BLaER1 treated with 17β-estradiol and CSF1 and Interleukin-3, amounts not matched to agents 10 nM and 100 nM (cell line): ENCODE results near the gene RAB3D.
A peak's percentile ranks its signal among the peaks of the same experiment; 100 is the strongest.
"Not testable (repeated sequence)": the region's sequence is repeated elsewhere in the genome, so short reads cannot be mapped to it uniquely, and the experiment has no call there.

ENCODE experiments used
- H3K27ac ChIP-seq, 11 experiments: shearing (Covaris generic); formaldehyde crosslinking; 2 replicates each; pipeline ENCODE4 v1.8.1; 2022
- H3K27me3 ChIP-seq, 11 experiments: shearing (Covaris generic); formaldehyde crosslinking; 2 replicates each; pipeline ENCODE4 v1.8.1; 2022
- H3K36me3 ChIP-seq, 11 experiments: shearing (Covaris generic); formaldehyde crosslinking; 2 replicates each; pipeline ENCODE4 v1.8.1; 2022
- H3K4me1 ChIP-seq, 10 experiments: shearing (Covaris generic); formaldehyde crosslinking; 2 replicates each; pipeline ENCODE4 v1.8.1; 2022
- H3K4me2 ChIP-seq, 11 experiments: shearing (Covaris generic); formaldehyde crosslinking; 2 replicates each; pipeline ENCODE4 v1.8.1; 2022
- H3K4me3 ChIP-seq, 10 experiments: shearing (Covaris generic); formaldehyde crosslinking; 2 replicates each; pipeline ENCODE4 v1.8.1; 2022
- H3K9ac ChIP-seq, 11 experiments: shearing (Covaris generic); formaldehyde crosslinking; 2 replicates each; pipeline ENCODE4 v1.8.1; 2022
- H3K9me3 ChIP-seq, 11 experiments: shearing (Covaris generic); formaldehyde crosslinking; replicated peaks in 1 of 11; 2 replicates each; pipeline ENCODE4 v1.8.1; 2022
- H4K20me1 ChIP-seq, 11 experiments: shearing (Covaris generic); formaldehyde crosslinking; 2 replicates each; pipeline ENCODE4 v1.8.1; 2022
- Cebpa-rat ChIP-seq, 11 experiments: shearing (Covaris generic); IDR thresholded peaks; 2 replicates each; pipeline ENCODE4 v1.8.1; 2022

RAB3D gene

GRCh38 chr19:11379857-11380350 lies 40.4 kb upstream of the RAB3D start:
- Histone ChIP-seq H3K4me2 (peak overlapping the region; percentile 66 to 93 (median 86); a peak in 19 of 22 replicates), H3K4me3 (peak overlapping the region in 1 of 10 experiments; percentile 51; a peak in 1 of 20 replicates), H4K20me1 (peaks cover 0 to 12% (median 0%) of the 10 kb centered on the region in 11 experiments; a peak in 4 of 22 replicates), H3K27ac (peak overlapping the region in 3 of 11 experiments; percentile 71 to 80 (median 73); a peak in 2 of 22 replicates), H3K4me1 (peaks cover 52 to 87% (median 78%) of the 10 kb centered on the region in 10 experiments), H3K9ac (0 out of 22 replicates have a peak overlapping the region, but pooled peaks of 1 of the 11 experiments have one; percentile 79), H3K9me3 (no peaks in the 10 kb centered on the region), H3K36me3 (peaks cover 0 to 21% (median 0%) of the 10 kb centered on the region in 11 experiments; a peak in 3 of 22 replicates), H3K27me3 (peaks cover 0 to 16% (median 8%) of the 10 kb centered on the region in 11 experiments; a peak in 11 of 22 replicates)
- TF ChIP-seq Cebpa-rat (IDR thresholded peaks at IDR 0.05) = no peak

GRCh38 chr19:11379269-11379845 lies 39.9 kb upstream of the RAB3D start:
- Histone ChIP-seq H3K36me3 (peaks cover 0 to 21% (median 0%) of the 10 kb centered on the region in 11 experiments; a peak in 3 of 22 replicates), H3K4me2 (peak overlapping the region in 3 of 11 experiments; percentile 84 to 100 (median 99); a peak in 1 of 22 replicates), H3K4me1 (peaks cover 52 to 82% (median 72%) of the 10 kb centered on the region in 10 experiments), H3K27me3 (peaks cover 0 to 16% (median 8%) of the 10 kb centered on the region in 11 experiments; a peak in 11 of 22 replicates), H4K20me1 (peaks cover 0 to 12% (median 0%) of the 10 kb centered on the region in 11 experiments; a peak in 4 of 22 replicates)
- H3K9ac ChIP-seq, H3K9me3 ChIP-seq, H3K27ac ChIP-seq, H3K4me3 ChIP-seq: not testable (repeated sequence)

DNA sequence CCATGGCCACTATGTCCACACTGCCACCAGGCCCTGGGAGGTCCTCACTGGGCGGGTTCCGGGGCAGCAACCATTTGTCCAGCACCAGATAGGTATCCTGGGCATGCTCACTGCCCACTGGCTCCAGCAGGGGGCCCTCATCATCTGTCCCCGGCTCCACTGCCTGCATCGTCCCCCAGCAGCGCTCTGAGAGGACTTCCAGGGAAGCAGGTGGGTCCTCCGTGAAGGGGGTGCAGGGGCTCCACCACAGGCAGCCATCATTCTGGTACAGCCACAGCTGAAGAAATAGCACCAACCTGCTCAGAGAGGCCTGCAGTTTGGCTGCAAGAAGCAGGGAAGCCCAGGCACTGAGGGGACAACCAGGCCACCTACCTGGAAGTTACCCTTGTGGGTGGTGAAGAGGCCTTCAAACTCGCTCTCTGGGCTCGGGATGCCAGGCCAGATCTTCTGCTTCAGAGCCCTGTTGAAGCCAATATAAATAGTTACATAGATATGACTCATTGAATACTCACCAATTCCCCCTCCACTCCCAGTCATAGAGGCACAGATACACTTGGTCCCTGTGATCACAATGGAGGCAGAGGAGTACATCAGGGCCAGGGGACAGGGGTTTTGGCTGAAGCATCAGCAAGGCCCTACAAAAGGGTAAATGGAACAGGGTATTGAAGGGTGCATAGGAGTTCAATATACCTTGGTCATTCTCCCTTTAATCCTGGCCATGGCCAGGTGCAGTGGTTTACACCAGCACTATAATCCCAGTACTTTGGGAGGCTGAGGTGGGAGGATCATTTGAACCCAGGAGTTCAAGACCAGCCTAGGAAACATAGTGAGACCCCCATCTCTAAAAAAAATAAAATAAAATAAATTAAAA lies 39.1 kb upstream of the RAB3D start:
- Histone ChIP-seq H3K4me2 (peak overlapping the region; percentile 71 to 100 (median 99)), H3K27me3 (peaks cover 0 to 12% (median 8%) of the 10 kb centered on the region in 11 experiments; a peak in 11 of 22 replicates), H4K20me1 (peaks cover 0 to 12% (median 0%) of the 10 kb centered on the region in 11 experiments; a peak in 4 of 22 replicates), H3K27ac (peak overlapping the region in 9 of 11 experiments; percentile 33 to 95 (median 67); a peak in 12 of 22 replicates), H3K4me3 (no peak overlapping the region), H3K9ac (peak overlapping the region in 7 of 11 experiments; percentile 9 to 50 (median 46); a peak in 9 of 22 replicates), H3K4me1 (peaks cover 59 to 82% (median 72%) of the 10 kb centered on the region in 10 experiments), H3K36me3 (peaks cover 0 to 21% (median 0%) of the 10 kb centered on the region in 11 experiments; a peak in 3 of 22 replicates), H3K9me3 (no peaks in the 10 kb centered on the region)
- TF ChIP-seq Cebpa-rat (IDR thresholded peaks at IDR 0.05) = no peak

DNA sequence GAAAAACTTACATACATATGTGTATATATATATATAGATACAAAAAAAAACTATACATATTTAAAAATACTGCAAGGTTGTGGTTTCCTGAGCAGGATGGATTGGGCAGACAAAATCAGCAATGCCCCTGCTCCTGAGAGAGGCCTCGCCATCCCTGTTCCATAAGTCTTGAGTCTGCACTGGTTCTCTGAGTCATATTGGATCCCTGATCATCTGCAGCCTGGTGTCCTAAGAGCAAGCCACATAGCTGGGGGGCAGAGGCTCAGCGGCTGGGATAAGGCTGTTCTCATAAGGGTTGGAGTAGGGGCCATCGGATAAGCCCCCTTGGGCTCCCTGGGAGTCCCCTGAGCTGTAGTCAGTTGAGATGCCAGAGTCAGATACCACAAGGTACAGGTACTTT lies 38.3 kb upstream of the RAB3D start:
- Histone ChIP-seq H3K9me3 (no peaks in the 10 kb centered on the region), H4K20me1 (peaks cover 0 to 12% (median 0%) of the 10 kb centered on the region in 11 experiments; a peak in 4 of 22 replicates), H3K27me3 (peaks cover 0 to 4% (median 2%) of the 10 kb centered on the region in 11 experiments; a peak in 7 of 22 replicates), H3K36me3 (peaks cover 0 to 21% (median 0%) of the 10 kb centered on the region in 11 experiments; a peak in 3 of 22 replicates), H3K4me1 (peaks cover 62 to 82% (median 70%) of the 10 kb centered on the region in 10 experiments), H3K4me2 (peak overlapping the region; percentile 71 to 100 (median 99)), H3K4me3 (peak overlapping the region in 1 of 10 experiments; percentile 17; a peak in 1 of 20 replicates), H3K27ac (peak overlapping the region in 10 of 11 experiments; percentile 33 to 95 (median 68); a peak in 18 of 22 replicates), H3K9ac (peak overlapping the region in 8 of 11 experiments; percentile 7 to 50 (median 37); a peak in 12 of 22 replicates)
- no peak for TF ChIP-seq Cebpa-rat (IDR thresholded peaks at IDR 0.05)

- peaks cover 0 to 12% (median 0%) of the 10 kb centered on the region in 11 experiments; a peak in 4 of 22 replicates for H4K20me1 ChIP-seq
- H3K4me1 ChIP-seq = peaks cover 61 to 79% (median 69%) of the 10 kb centered on the region in 10 experiments
- H3K9ac ChIP-seq = peak overlapping the region in 6 of 11 experiments; percentile 13 to 49 (median 29); a peak in 7 of 22 replicates
- TF ChIP-seq Cebpa-rat (IDR thresholded peaks at IDR 0.05) = no peak
- peak overlapping the region; percentile 33 to 95 (median 67); a peak in 20 of 22 replicates for H3K27ac ChIP-seq
- H3K4me2 ChIP-seq = peak overlapping the region; percentile 71 to 100 (median 99)
- no peaks in the 10 kb centered on the region for H3K9me3 ChIP-seq
- peaks cover 0 to 21% (median 0%) of the 10 kb centered on the region in 11 experiments; a peak in 3 of 22 replicates for H3K36me3 ChIP-seq
- H3K4me3 ChIP-seq = peak overlapping the region in 1 of 10 experiments; percentile 76; a peak in 2 of 20 replicates
- no peaks in the 10 kb centered on the region for H3K27me3 ChIP-seq
These were observed 37.8 kb upstream of the RAB3D start for GRCh38 chr19:11377237-11377636.

DNA sequence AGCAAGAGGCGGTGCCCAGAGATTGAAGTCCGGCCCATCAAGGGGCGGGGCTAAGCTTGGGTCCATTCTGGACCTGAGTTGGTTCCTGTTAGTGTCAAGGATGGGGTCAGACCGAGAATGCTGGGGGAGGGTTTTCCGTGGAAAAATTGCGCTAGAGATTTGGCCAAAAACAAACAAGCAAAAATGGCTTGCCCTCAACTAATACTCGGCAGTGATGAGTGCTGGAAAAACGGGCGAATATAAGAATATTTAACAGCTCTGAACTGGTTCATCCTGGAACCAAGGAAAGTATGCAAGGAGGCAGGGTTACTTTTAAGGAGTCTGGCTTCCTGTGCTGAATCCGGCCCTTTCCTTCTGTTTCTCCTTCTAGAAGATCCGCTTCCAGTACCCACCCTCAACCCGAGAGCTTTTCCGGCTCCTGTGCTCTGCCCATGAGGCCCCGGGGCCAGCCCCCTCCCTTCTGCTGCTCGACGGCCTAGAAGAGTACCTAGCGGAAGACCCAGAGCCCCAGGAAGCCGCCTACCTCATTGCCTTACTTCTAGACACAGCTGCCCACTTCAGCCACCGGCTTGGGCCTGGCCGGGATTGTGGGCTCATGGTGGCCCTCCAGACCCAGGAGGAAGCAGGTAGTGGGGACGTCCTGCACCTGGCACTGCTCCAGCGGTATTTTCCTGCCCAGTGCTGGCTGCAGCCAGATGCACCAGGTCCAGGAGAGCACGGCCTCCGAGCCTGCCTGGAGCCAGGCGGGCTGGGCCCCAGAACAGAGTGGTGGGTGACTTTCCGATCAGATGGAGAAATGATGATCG lies 35.9 kb upstream of the RAB3D start:
- peaks cover 48 to 63% (median 56%) of the 10 kb centered on the region in 10 experiments for H3K4me1 ChIP-seq

GRCh38 chr19:11374433-11375142 lies 35.1 kb upstream of the RAB3D start, which contains the start of gene SWSAP1:
TSS of gene SWSAP1 (plus strand) at chr19:11374666. CDS start at chr19:11374681, 15 bp downstream.
- H3K4me3 ChIP-seq = peak within 1 kb of the TSS; percentile 59 to 76 (median 68)
- H3K9me3 ChIP-seq = no peaks in the 10 kb centered on the region
- TF ChIP-seq Cebpa-rat (IDR thresholded peaks at IDR 0.05) = peak in 1 of 11 experiments; percentile 31; a peak in 1 of 22 replicates
- H3K4me2 ChIP-seq = peak within 1 kb of the TSS; percentile 95 to 100 (median 99)
- H3K9ac ChIP-seq = peak within 1 kb of the TSS; percentile 76 to 94 (median 89)
- H3K36me3 ChIP-seq = peaks cover 0 to 16% (median 0%) of the 10 kb centered on the region in 11 experiments; a peak in 3 of 22 replicates
- peaks cover 43 to 56% (median 52%) of the 10 kb centered on the region in 10 experiments for H3K4me1 ChIP-seq
- no peaks in the 10 kb centered on the region for H3K27me3 ChIP-seq
- H3K27ac ChIP-seq = peak within 1 kb of the TSS; percentile 73 to 96 (median 91)
- 0 out of 22 replicates have a peak, but pooled peaks cover 0 to 6% (median 0%) of the 10 kb centered on the region in 11 experiments for H4K20me1 ChIP-seq

More for the DNA sequence above, 35.9 kb upstream of the RAB3D start:
- peak overlapping the region; percentile 95 to 100 (median 99) for H3K4me2 ChIP-seq
- no peaks in the 10 kb centered on the region for H3K27me3 ChIP-seq
- H4K20me1 ChIP-seq = 0 out of 22 replicates have a peak, but pooled peaks cover 0 to 6% (median 0%) of the 10 kb centered on the region in 11 experiments
- peak overlapping the region; percentile 76 to 94 (median 89) for H3K9ac ChIP-seq
- no peaks in the 10 kb centered on the region for H3K9me3 ChIP-seq
- peaks cover 0 to 21% (median 0%) of the 10 kb centered on the region in 11 experiments; a peak in 3 of 22 replicates for H3K36me3 ChIP-seq
- peak overlapping the region; percentile 59 to 76 (median 68) for H3K4me3 ChIP-seq
- TF ChIP-seq Cebpa-rat (IDR thresholded peaks at IDR 0.05) = no peak
- H3K27ac ChIP-seq = peak overlapping the region; percentile 49 to 96 (median 91)
